Loucy (cell line): ENCODE measurements around the gene ANKDD1B.
"Not testable (repeated sequence)": the region's sequence is repeated elsewhere in the genome, so short reads cannot be mapped to it uniquely, and the experiment has no call there.

Source experiments
- H2AFZ ChIP-seq: fragments of 200-600 bp; sonication (generic); 2 replicates; pipeline ENCODE4 v1.6.0; 2016; ENCODE audit warnings: antibody characterized with exemption, mild to moderate bottlenecking, low read length, moderate library complexity
- H3F3A ChIP-seq: fragments of 200-600 bp; 2 replicates; pipeline ENCODE4 v1.6.0; 2016; ENCODE audit warnings: antibody characterized with exemption, low read depth, mild to moderate bottlenecking
- H3K27me3 ChIP-seq: fragments of 200-600 bp; sonication (generic); 2 replicates; pipeline ENCODE4 v1.6.1; 2014; ENCODE audit warnings: low read length, mild to moderate bottlenecking; ENCODE audit not compliant: insufficient read depth, poor library complexity, severe bottlenecking
- H3K36me3 ChIP-seq: fragments of 200-600 bp; sonication (generic); 2 replicates; pipeline ENCODE4 v1.6.1; 2016; ENCODE audit warnings: low read length; ENCODE audit not compliant: insufficient read depth
- H3K4me1 ChIP-seq: fragments of 200-600 bp; sonication (generic); 2 replicates; pipeline ENCODE4 v1.5.1; 2014; ENCODE audit warnings: low read length, mild to moderate bottlenecking; ENCODE audit not compliant: insufficient read depth, poor library complexity, severe bottlenecking
- H3K4me2 ChIP-seq: fragments of 200-600 bp; sonication (generic); 2 replicates; pipeline ENCODE4 v1.6.0; 2014; ENCODE audit warnings: antibody characterized with exemption, low read length, low read depth, mild to moderate bottlenecking; ENCODE audit not compliant: poor library complexity, severe bottlenecking
- H3K4me3 ChIP-seq: fragments of 200-600 bp; sonication (generic); 2 replicates; pipeline ENCODE4 v1.5.1; 2014; ENCODE audit warnings: low read length, mild to moderate bottlenecking, mixed read lengths; ENCODE audit not compliant: poor library complexity, severe bottlenecking
- H3K79me2 ChIP-seq: fragments of 200-600 bp; sonication (generic); 2 replicates; pipeline ENCODE4 v1.6.1; 2014; ENCODE audit warnings: low read length; ENCODE audit not compliant: insufficient read depth
- H3K9ac ChIP-seq: fragments of 200-600 bp; sonication (generic); 2 replicates; pipeline ENCODE4 v1.6.0; 2014; ENCODE audit warnings: mild to moderate bottlenecking, low read depth, low read length, moderate library complexity; ENCODE audit not compliant: poor library complexity, severe bottlenecking
- H3K9me2 ChIP-seq: fragments of 200-600 bp; sonication (generic); replicated peaks from 2 replicates; pipeline ENCODE4 v1.6.1; 2016; ENCODE audit warnings: low read depth, low read length, mixed read lengths
- H3K9me3 ChIP-seq: fragments of 200-600 bp; sonication (generic); 2 replicates; pipeline ENCODE4 v1.6.1; 2014; ENCODE audit warnings: mild to moderate bottlenecking, antibody characterized with exemption, low read length, low read depth; ENCODE audit not compliant: insufficient read depth
- H4K20me1 ChIP-seq: fragments of 200-600 bp; sonication (generic); 2 replicates; pipeline ENCODE4 v1.6.0; 2014; ENCODE audit warnings: antibody characterized with exemption, low read length, mild to moderate bottlenecking; ENCODE audit not compliant: insufficient read depth, poor library complexity, severe bottlenecking
- CTCF ChIP-seq: fragments of 200-600 bp; sonication (generic); conservative IDR thresholded peaks from 2 replicates; pipeline ENCODE4 v1.5.1; 2014; ENCODE audit warnings: mild to moderate bottlenecking, antibody characterized with exemption, low read length
- EZH2phosphoT487 ChIP-seq: fragments of 200-600 bp; IDR thresholded peaks from 2 replicates; pipeline ENCODE4 v1.6.1; 2018; ENCODE audit warnings: antibody characterized with exemption, mild to moderate bottlenecking, moderate library complexity, borderline replicate concordance

ANKDD1B gene

GRCh38 chr5:75567710-75568109 is 43.5 kb upstream of the ANKDD1B start:
- H4K20me1 ChIP-seq: peaks cover 7% of the 10 kb centered on the region
- H3K4me1 ChIP-seq: peaks cover 32% of the 10 kb centered on the region
- H3K79me2 ChIP-seq: peaks cover 40% of the 10 kb centered on the region
- H3K4me2 ChIP-seq: peak overlapping the region; percentile 68
- H3K9ac ChIP-seq: peak overlapping the region; percentile 33
- peak overlapping the region; percentile 45 for H3K4me3 ChIP-seq
- H3K9me3 ChIP-seq: no peaks in the 10 kb centered on the region
- TF ChIP-seq EZH2phosphoT487: no peak
- H3K9me2 ChIP-seq: no peaks in the 10 kb centered on the region
- H3F3A ChIP-seq: no peaks in the 10 kb centered on the region
- no peaks in the 10 kb centered on the region for H3K27me3 ChIP-seq
- no peak overlapping the region for H2AFZ ChIP-seq
- peaks cover 17% of the 10 kb centered on the region; the same call in 1 of the 2 replicates for H3K36me3 ChIP-seq

DNA sequence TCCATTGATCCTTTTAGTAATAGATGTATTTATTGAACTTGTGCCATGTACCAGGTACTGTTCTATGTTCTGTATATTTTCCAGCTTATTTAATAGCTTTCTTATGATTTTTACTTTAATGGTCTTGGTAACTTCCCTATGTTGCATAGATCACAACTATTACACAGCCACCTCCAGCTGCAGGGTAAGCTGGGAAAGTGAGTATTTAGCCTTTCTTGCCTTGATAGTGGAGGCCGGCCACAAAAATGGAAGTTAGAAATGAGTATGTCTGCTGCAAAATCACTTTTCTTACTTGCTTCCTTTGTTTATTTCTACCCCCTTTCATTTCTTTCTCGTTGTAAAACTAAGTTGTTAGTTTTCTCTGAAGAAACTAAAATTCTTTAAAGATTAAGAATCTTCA is 43.1 kb upstream of the ANKDD1B start:
- Histone ChIP-seq H3K36me3 (peaks cover 17% of the 10 kb centered on the region; the same call in 1 of the 2 replicates), H3K4me3 (no peak overlapping the region), H3K27me3 (no peaks in the 10 kb centered on the region), H3K9me2 (no peaks in the 10 kb centered on the region), H3K79me2 (peaks cover 36% of the 10 kb centered on the region), H3K4me1 (peaks cover 32% of the 10 kb centered on the region), H4K20me1 (peaks cover 7% of the 10 kb centered on the region), H3K4me2 (peak overlapping the region; percentile 68), H3K9me3 (no peaks in the 10 kb centered on the region), H3F3A (no peaks in the 10 kb centered on the region), H3K9ac (no peak overlapping the region), H2AFZ (no peak overlapping the region)
- no peak for TF ChIP-seq CTCF
- no peak for TF ChIP-seq EZH2phosphoT487

DNA sequence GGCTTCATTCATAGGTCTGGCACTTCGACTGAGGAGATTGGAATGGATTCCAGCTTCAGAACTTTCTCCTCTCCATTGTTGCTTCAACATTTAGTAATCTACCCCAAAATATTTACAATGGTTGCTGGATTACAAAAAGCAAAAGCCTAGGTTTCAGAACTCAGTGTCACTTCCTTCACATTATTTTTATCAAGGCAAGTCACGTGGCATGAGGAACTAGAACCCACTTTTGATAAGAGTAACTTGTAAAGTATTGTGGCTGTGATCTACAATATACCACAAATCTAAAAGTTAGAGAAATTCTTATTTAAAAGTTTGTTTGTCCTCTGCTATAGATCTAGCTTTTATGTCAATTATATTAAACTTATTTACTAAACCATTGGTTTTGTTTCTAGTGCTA is 39.7 kb upstream of the ANKDD1B start:
- no peak overlapping the region for H3K4me2 ChIP-seq
- H3K79me2 ChIP-seq: peaks cover 15% of the 10 kb centered on the region; the same call in 1 of the 2 replicates
- no peaks in the 10 kb centered on the region for H3K9me3 ChIP-seq
- peaks cover 19% of the 10 kb centered on the region; the same call in 1 of the 2 replicates for H3K36me3 ChIP-seq
- H3K9ac ChIP-seq: no peak overlapping the region
- H4K20me1 ChIP-seq: peaks cover 7% of the 10 kb centered on the region
- H3F3A ChIP-seq: no peaks in the 10 kb centered on the region
- H3K4me1 ChIP-seq: peaks cover 42% of the 10 kb centered on the region
- H3K27me3 ChIP-seq: no peaks in the 10 kb centered on the region
- no peaks in the 10 kb centered on the region for H3K9me2 ChIP-seq
- no peak overlapping the region for H3K4me3 ChIP-seq
- no peak overlapping the region for H2AFZ ChIP-seq
- TF ChIP-seq CTCF: no peak
- no peak for TF ChIP-seq EZH2phosphoT487

GRCh38 chr5:75574791-75575190 is 36.5 kb upstream of the ANKDD1B start:
- no peaks in the 10 kb centered on the region for H3K27me3 ChIP-seq
- H3K9ac ChIP-seq: no peak overlapping the region
- no peaks in the 10 kb centered on the region for H3K9me3 ChIP-seq
- no peaks in the 10 kb centered on the region for H3F3A ChIP-seq
- H2AFZ ChIP-seq: no peak overlapping the region
- H3K79me2 ChIP-seq: no peaks in the 10 kb centered on the region
- no peak overlapping the region for H3K4me2 ChIP-seq
- H3K4me3 ChIP-seq: no peak overlapping the region
- H3K36me3 ChIP-seq: peaks cover 21% of the 10 kb centered on the region; the same call in 1 of the 2 replicates
- no peaks in the 10 kb centered on the region for H4K20me1 ChIP-seq
- H3K4me1 ChIP-seq: peaks cover 22% of the 10 kb centered on the region
- H3K9me2 ChIP-seq: no peaks in the 10 kb centered on the region
- TF ChIP-seq EZH2phosphoT487 (no peak), CTCF (no peak)

- not testable (repeated sequence) for H3K4me2 ChIP-seq, H2AFZ ChIP-seq, H3K27me3 ChIP-seq, H3K9me3 ChIP-seq, H3K4me3 ChIP-seq, H4K20me1 ChIP-seq, H3F3A ChIP-seq, H3K9me2 ChIP-seq, H3K9ac ChIP-seq, H3K79me2 ChIP-seq
- Histone ChIP-seq H3K36me3 (peaks cover 25% of the 10 kb centered on the region), H3K4me1 (peaks cover 13% of the 10 kb centered on the region)
Observed at GRCh38 chr5:75578280-75578679, 33.0 kb upstream of the ANKDD1B start.
